ENCODE data around the gene XPNPEP1. TPM values are rescaled to one million over a fixed set of nuclear protein-coding genes. Genes with fewer than 3 reads are reported as not detected.

XPNPEP1 gene
- total RNA-seq, 4 donors from 2014 or later: 77.5 to 109 (median 100) TPM

GRCh38 chr10:109941236-109941862 lies 18.0 kb upstream of the XPNPEP1 start:
- 56 to 59% methylated on average over 4 of the region's 4 CpGs for WGBS, 2 donors
- TF ChIP-seq POLR2A (IDR thresholded peaks at IDR 0.05) (no peak), CTCF (IDR thresholded peaks at IDR 0.05) (no peak)
- intact Hi-C loops (cut with DNase I; ENCODE audit: low total_unique reads): no loop called here
- no peak overlapping the region for H3K4me3 ChIP-seq (ENCODE audit: low read depth, poor library complexity, severe bottlenecking)
- no peak for DNase-seq (ENCODE audit: low spot score in 2 of 2)

- 97 to 98% methylated on average over 3 of the region's 3 CpGs for whole genome bisulfite sequencing, 2 donors
- intact Hi-C loops (cut with DNase I; ENCODE audit: low total_unique reads): no loop called here
Measured at GRCh38 chr10:109940553-109940952, 17.2 kb upstream of the XPNPEP1 start.

GRCh38 chr10:109940117-109940516 lies 16.8 kb upstream of the XPNPEP1 start:
- 95 to 100% methylated on average over 1 of the region's 1 CpG for WGBS, 2 donors
- no peak overlapping the region for H3K4me3 ChIP-seq (ENCODE audit: low read depth, poor library complexity, severe bottlenecking)
- intact Hi-C loops (cut with DNase I; ENCODE audit: low total_unique reads): no loop called here
- no peak for DNase-seq (ENCODE audit: low spot score in 2 of 2)
- no peak for TF ChIP-seq CTCF (IDR thresholded peaks at IDR 0.05)
- TF ChIP-seq POLR2A (IDR thresholded peaks at IDR 0.05): no peak

More at GRCh38 chr10:109940553-109940952, 17.2 kb upstream of the XPNPEP1 start:
- TF ChIP-seq POLR2A (IDR thresholded peaks at IDR 0.05) (no peak), CTCF (IDR thresholded peaks at IDR 0.05) (no peak)
- H3K4me3 ChIP-seq (ENCODE audit: low read depth, poor library complexity, severe bottlenecking): no peak overlapping the region
- no peak for DNase-seq (ENCODE audit: low spot score in 2 of 2)

- H3K4me3 ChIP-seq (ENCODE audit: low read depth, poor library complexity, severe bottlenecking): no peak overlapping the region
- 73 to 77% methylated on average over 3 of the region's 3 CpGs for WGBS, 2 donors
- intact Hi-C loops (cut with DNase I; ENCODE audit: low total_unique reads): no loop called here
- TF ChIP-seq POLR2A (IDR thresholded peaks at IDR 0.05) (no peak), CTCF (IDR thresholded peaks at IDR 0.05) (no peak)
- DNase-seq (ENCODE audit: low spot score in 2 of 2): no peak
Measured at GRCh38 chr10:109939315-109939961, 16.1 kb upstream of the XPNPEP1 start.

GRCh38 chr10:109937460-109938065 lies 14.3 kb upstream of the XPNPEP1 start:
- DNase-seq (ENCODE audit: low spot score in 2 of 2): no peak
- no peak overlapping the region for H3K4me3 ChIP-seq (ENCODE audit: low read depth, poor library complexity, severe bottlenecking)
- intact Hi-C loops (cut with DNase I; ENCODE audit: low total_unique reads): no loop called here
- TF ChIP-seq CTCF (IDR thresholded peaks at IDR 0.05) (no peak), POLR2A (IDR thresholded peaks at IDR 0.05) (no peak)
- 90 to 96% methylated on average over 6 of the region's 6 CpGs for WGBS, 2 donors

Data from lower leg skin (tissue), 4 donors.